Measurements from ENCODE around the gene B2M.

Gene B2M

GRCh38 chr15:44763848-44764247 lies 52.5 kb downstream of the B2M start:
- no peak for DNase-seq (ENCODE audit: low read depth in 2 of 2)
- H3K4me3 ChIP-seq (replicated peaks in 1 of 2; ENCODE audit: low read depth in 2 of 2, low read length in 2 of 2): no peak overlapping the region
- no peak for TF ChIP-seq CTCF (IDR thresholded peaks at IDR 0.05; ENCODE audit: low read depth, low read length)

GRCh38 chr15:44765036-44765435 lies 53.7 kb downstream of the B2M start:
- no peak for TF ChIP-seq CTCF (IDR thresholded peaks at IDR 0.05; ENCODE audit: low read depth, low read length)
- no peak for DNase-seq (ENCODE audit: low read depth in 2 of 2)

More at GRCh38 chr15:44765036-44765435, 53.7 kb downstream of the B2M start:
- no peak overlapping the region for H3K4me3 ChIP-seq (replicated peaks in 1 of 2; ENCODE audit: low read depth in 2 of 2, low read length in 2 of 2)

Measured in cardiac fibroblast (primary cell).